ENCODE data around the gene SERINC4.
"Not testable (repeated sequence)": the region's sequence is repeated elsewhere in the genome, so short reads cannot be mapped to it uniquely, and the experiment has no call there.

SERINC4 gene

DNA sequence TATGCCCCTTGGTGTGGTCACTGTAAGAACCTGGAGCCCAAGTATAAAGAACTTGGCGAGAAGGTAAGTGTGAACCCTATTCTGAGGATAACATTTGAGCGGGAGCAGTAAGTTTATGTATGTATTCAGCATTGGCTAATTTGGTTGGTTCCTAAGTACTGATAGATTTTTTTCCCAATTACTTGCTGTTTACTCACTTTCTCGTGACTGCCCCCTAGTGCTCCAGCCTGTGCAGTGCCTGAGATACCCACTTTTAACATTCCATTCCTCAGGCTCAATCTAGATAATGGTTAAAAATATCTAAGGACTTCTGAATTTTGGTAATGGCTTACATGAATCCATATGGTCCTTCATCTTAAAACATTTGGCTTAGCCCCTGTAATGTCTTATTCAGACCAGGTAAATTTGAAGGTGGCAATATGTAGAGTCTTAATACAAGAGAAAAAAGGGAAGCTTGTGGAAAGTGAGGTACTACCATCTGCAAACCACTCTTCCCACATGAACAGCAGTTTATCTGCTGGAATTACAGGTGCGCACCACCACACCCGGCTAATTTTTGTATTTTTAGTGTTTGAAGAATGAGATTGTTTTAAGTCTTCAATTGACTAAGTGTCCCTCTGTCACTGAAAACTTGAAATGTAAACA is 30.3 kb downstream of the SERINC4 start:
- TF ChIP-seq, protein P1, sequence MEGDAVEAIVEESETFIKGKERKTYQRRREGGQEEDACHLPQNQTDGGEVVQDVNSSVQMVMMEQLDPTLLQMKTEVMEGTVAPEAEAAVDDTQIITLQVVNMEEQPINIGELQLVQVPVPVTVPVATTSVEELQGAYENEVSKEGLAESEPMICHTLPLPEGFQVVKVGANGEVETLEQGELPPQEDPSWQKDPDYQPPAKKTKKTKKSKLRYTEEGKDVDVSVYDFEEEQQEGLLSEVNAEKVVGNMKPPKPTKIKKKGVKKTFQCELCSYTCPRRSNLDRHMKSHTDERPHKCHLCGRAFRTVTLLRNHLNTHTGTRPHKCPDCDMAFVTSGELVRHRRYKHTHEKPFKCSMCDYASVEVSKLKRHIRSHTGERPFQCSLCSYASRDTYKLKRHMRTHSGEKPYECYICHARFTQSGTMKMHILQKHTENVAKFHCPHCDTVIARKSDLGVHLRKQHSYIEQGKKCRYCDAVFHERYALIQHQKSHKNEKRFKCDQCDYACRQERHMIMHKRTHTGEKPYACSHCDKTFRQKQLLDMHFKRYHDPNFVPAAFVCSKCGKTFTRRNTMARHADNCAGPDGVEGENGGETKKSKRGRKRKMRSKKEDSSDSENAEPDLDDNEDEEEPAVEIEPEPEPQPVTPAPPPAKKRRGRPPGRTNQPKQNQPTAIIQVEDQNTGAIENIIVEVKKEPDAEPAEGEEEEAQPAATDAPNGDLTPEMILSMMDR (IDR thresholded peaks at IDR 0.05; ENCODE audit: low read depth, low read length) = peak; percentile 95
- DNase-seq (ENCODE audit: low read depth, low spot score) = peak; percentile 58
- in situ Hi-C loops (cut with HindIII; ENCODE audit: low sequenced_read_pairs) = no loop called here
- H3K4me3 ChIP-seq (ENCODE audit: low read depth, low read length) = no peak overlapping the region

- H3K4me3 ChIP-seq (ENCODE audit: low read depth, low read length) = no peak overlapping the region
- no peak for DNase-seq (ENCODE audit: low read depth, low spot score)
- in situ Hi-C loops (cut with HindIII; ENCODE audit: low sequenced_read_pairs) = no loop called here
- TF ChIP-seq, protein P1 (IDR thresholded peaks at IDR 0.05; ENCODE audit: low read depth, low read length) = no peak
These were observed 36.1 kb downstream of the SERINC4 start for GRCh38 chr15:43763819-43764446.

GRCh38 chr15:43762824-43763223 is 37.2 kb downstream of the SERINC4 start:
- no peak overlapping the region for H3K4me3 ChIP-seq (ENCODE audit: low read depth, low read length)
- TF ChIP-seq, protein P1 (IDR thresholded peaks at IDR 0.05; ENCODE audit: low read depth, low read length) = no peak
- peak; percentile 16 for DNase-seq (ENCODE audit: low read depth, low spot score)
- in situ Hi-C loops (cut with HindIII; ENCODE audit: low sequenced_read_pairs) = no loop called here

GRCh38 chr15:43751885-43752284 is 48.1 kb downstream of the SERINC4 start:
- no peak overlapping the region for H3K4me3 ChIP-seq (ENCODE audit: low read depth, low read length)
- TF ChIP-seq, protein P1 (IDR thresholded peaks at IDR 0.05; ENCODE audit: low read depth, low read length) = no peak
- in situ Hi-C loops (cut with HindIII; ENCODE audit: low sequenced_read_pairs) = no loop called here
- no peak for DNase-seq (ENCODE audit: low read depth, low spot score)

GRCh38 chr15:43749690-43750345 is 50.2 kb downstream of the SERINC4 start:
- TF ChIP-seq, protein P1 (IDR thresholded peaks at IDR 0.05; ENCODE audit: low read depth, low read length) = no peak
- DNase-seq (ENCODE audit: low read depth, low spot score) = peak; percentile 7
- in situ Hi-C loops (cut with HindIII; ENCODE audit: low sequenced_read_pairs) = no loop called here
- no peak overlapping the region for H3K4me3 ChIP-seq (ENCODE audit: low read depth, low read length)

DNA sequence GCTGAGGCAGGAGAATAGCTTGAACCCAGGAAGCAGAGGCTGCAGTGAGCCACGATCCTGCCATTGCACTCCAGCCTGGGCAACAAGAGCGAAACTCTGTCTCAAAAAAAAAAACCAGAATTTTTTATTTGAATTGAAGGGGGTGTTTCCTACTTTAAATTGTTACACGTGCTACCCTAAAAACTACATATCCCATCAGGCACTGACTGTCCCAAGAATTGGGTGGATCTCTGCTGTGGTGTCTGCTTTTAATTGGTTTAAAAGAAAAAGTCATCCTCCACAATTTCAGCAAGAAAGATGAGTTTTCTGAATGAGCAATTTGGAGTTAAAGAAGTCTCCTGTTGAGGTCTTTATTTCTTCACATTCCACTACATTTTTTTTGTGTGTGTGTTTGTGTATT is 51.6 kb downstream of the SERINC4 start:
- no peak overlapping the region for H3K4me3 ChIP-seq (ENCODE audit: low read depth, low read length)
- in situ Hi-C loops (cut with HindIII; ENCODE audit: low sequenced_read_pairs) = no loop called here
- TF ChIP-seq, protein P1 (IDR thresholded peaks at IDR 0.05; ENCODE audit: low read depth, low read length) = no peak
- DNase-seq (ENCODE audit: low read depth, low spot score) = peak; percentile 6

DNA sequence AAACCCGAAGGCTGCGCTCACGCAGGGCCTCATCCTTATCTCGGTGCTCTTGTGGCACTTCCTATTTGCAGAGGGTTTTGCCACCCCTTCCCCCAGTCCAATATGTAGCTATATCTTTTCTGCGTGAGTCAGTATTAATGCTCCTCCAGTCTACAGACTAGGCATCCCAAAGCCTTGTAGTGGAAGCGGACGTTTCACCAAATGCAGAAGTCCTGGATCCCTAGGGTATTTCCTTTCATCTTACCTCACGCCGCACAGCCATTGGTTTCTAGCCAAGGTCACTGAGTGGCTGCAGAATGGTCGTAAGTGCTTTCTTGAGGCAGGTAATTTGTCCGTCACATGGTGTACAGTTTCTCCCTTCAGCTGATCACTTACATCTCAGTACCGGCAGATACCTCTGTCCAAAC is 53.1 kb downstream of the SERINC4 start:
- in situ Hi-C loops (cut with HindIII; ENCODE audit: low sequenced_read_pairs) = not testable (repeated sequence)
- peak; percentile 43 for DNase-seq (ENCODE audit: low read depth, low spot score)

DNA sequence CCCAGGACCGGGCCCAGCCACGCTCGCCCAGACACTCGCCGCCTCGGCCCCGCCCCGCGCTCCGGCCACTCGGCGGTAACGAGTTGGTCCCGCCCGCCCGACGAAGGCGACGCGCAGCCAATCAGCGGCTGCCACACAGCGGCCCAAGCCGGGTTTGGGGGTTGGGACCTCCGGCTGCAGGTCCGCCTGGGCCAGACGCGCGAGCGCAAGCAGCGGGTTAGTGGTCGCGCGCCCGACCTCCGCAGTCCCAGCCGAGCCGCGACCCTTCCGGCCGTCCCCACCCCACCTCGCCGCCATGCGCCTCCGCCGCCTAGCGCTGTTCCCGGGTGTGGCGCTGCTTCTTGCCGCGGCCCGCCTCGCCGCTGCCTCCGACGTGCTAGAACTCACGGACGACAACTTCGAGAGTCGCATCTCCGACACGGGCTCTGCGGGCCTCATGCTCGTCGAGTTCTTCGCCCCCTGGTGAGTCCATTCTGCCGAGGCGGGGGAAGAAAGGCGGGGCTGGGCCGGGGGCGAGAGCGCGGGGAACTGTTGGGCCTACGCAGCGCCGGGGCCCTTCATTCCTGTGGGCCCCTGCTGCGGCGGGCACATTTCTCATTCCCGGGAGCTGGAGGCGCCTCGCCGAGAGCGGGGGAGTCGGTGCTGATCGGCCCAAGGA is 53.6 kb downstream of the SERINC4 start, which contains the start of gene PDIA3:
Gene PDIA3 (plus strand): TSS at position 194 of the 658 bp plus-strand sequence. CDS start 102 bp downstream, at position 296.
- in situ Hi-C loops (cut with HindIII; ENCODE audit: low sequenced_read_pairs) = not testable (repeated sequence)
- peak; percentile 90 for DNase-seq (ENCODE audit: low read depth, low spot score)
- peak within 1 kb of the TSS; percentile 85 for H3K4me3 ChIP-seq (ENCODE audit: low read depth, low read length)

More for the DNA sequence above, 53.1 kb downstream of the SERINC4 start:
- H3K4me3 ChIP-seq (ENCODE audit: low read depth, low read length) = peak overlapping the region; percentile 85
